Effector memory CD4-positive, alpha-beta T cell (primary cell): Measurements from ENCODE around the gene RPGRIP1L.

ENCODE experiments used
- DNase-seq, 3 donors: peaks; one replicate each; pipeline ENCODE4 v3.0.0-alpha.2; 2020
- H3K27ac ChIP-seq: 2 replicates; pipeline ENCODE4 v1.7.0; 2013; ENCODE audit warnings: mild to moderate bottlenecking, low read length, moderate library complexity; ENCODE audit not compliant: insufficient read depth, poor library complexity, severe bottlenecking
- H3K27me3 ChIP-seq: replicated peaks from 2 replicates; pipeline ENCODE4 v1.7.0; 2013; ENCODE audit warnings: mild to moderate bottlenecking, low read length; ENCODE audit not compliant: insufficient read depth, control insufficient read depth, poor library complexity, severe bottlenecking
- H3K36me3 ChIP-seq: 2 replicates; pipeline ENCODE4 v1.7.0; 2013; ENCODE audit warnings: mild to moderate bottlenecking, low read length, moderate library complexity; ENCODE audit not compliant: control insufficient read depth, insufficient read depth
- H3K4me1 ChIP-seq: 2 replicates; pipeline ENCODE4 v1.7.0; 2013; ENCODE audit warnings: low read length, mild to moderate bottlenecking; ENCODE audit not compliant: control insufficient read depth, insufficient read depth, poor library complexity, severe bottlenecking
- H3K4me3 ChIP-seq: 2 replicates; pipeline ENCODE4 v1.7.0; 2013; ENCODE audit warnings: low read length, low read depth, mild to moderate bottlenecking; ENCODE audit not compliant: insufficient read depth, poor library complexity, severe bottlenecking
- H3K9me3 ChIP-seq: 2 replicates; pipeline ENCODE4 v1.7.0; 2013; ENCODE audit warnings: mild to moderate bottlenecking, low read length, moderate library complexity; ENCODE audit not compliant: control insufficient read depth

The RPGRIP1L gene

DNA sequence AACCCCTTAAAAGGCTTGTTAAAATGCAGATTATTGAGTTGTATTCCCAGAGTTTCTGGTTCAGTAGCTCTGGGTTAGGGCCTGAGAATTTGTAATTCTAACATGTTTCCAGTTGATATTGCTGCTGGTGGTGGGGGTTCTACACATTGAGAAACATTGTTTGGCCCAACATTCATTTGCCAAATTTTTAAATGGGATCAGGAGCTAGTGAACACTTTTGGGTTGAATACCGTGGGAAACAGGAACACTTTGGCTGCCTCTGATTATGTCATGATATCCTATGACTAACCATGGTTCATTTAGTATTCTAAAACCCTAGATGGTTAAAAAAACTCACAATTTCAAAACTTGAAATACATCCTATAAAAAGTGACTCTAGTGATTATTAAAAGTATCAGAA, 89.3 kb downstream of the RPGRIP1L start:
- no peaks in the 10 kb centered on the region for H3K9me3 ChIP-seq
- H3K4me1 ChIP-seq: no peaks in the 10 kb centered on the region
- no peak for DNase-seq
- H3K4me3 ChIP-seq: no peak overlapping the region
- no peak overlapping the region for H3K27ac ChIP-seq
- no peaks in the 10 kb centered on the region for H3K36me3 ChIP-seq
- no peaks in the 10 kb centered on the region for H3K27me3 ChIP-seq

- DNase-seq: no peak
- H3K4me3 ChIP-seq: no peak overlapping the region
- no peaks in the 10 kb centered on the region for H3K4me1 ChIP-seq
- no peak overlapping the region for H3K27ac ChIP-seq
- H3K36me3 ChIP-seq: no peaks in the 10 kb centered on the region
- H3K27me3 ChIP-seq: no peaks in the 10 kb centered on the region
- H3K9me3 ChIP-seq: no peaks in the 10 kb centered on the region
These were observed 91.7 kb downstream of the RPGRIP1L start for GRCh38 chr16:53612003-53612402.

GRCh38 chr16:53611179-53611696, 92.4 kb downstream of the RPGRIP1L start:
- Histone ChIP-seq H3K9me3 (no peaks in the 10 kb centered on the region), H3K27ac (no peak overlapping the region), H3K4me3 (no peak overlapping the region), H3K4me1 (no peaks in the 10 kb centered on the region), H3K27me3 (no peaks in the 10 kb centered on the region), H3K36me3 (no peaks in the 10 kb centered on the region)
- no peak for DNase-seq

- Histone ChIP-seq H3K4me1 (no peaks in the 10 kb centered on the region), H3K36me3 (no peaks in the 10 kb centered on the region), H3K4me3 (no peak overlapping the region), H3K27me3 (no peaks in the 10 kb centered on the region), H3K9me3 (no peaks in the 10 kb centered on the region), H3K27ac (no peak overlapping the region)
- DNase-seq: no peak
These were observed 94.1 kb downstream of the RPGRIP1L start for GRCh38 chr16:53609536-53609935.

DNA sequence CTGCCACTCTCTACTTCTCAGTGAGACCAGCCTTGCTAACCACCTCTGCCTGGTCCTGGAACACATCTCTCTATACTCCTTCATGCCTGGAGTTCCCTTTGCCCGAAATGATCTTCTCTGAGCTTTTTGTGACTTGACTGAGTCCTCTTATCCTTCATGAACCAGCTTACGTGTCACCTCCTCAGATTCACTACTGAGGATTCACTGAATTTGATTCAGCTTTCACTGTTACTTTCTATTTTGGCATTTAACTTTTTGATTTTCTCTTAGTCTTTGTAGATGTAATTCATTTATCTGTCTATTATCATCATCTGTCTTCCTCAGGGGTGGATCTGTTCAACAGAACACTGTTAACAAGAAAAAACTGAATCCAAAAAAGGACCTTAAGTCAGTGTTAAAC, 95.6 kb downstream of the RPGRIP1L start:
- no peaks in the 10 kb centered on the region for H3K9me3 ChIP-seq
- H3K4me3 ChIP-seq: no peak overlapping the region
- H3K27ac ChIP-seq: no peak overlapping the region
- no peak for DNase-seq
- no peaks in the 10 kb centered on the region for H3K36me3 ChIP-seq
- H3K4me1 ChIP-seq: no peaks in the 10 kb centered on the region
- no peaks in the 10 kb centered on the region for H3K27me3 ChIP-seq

DNA sequence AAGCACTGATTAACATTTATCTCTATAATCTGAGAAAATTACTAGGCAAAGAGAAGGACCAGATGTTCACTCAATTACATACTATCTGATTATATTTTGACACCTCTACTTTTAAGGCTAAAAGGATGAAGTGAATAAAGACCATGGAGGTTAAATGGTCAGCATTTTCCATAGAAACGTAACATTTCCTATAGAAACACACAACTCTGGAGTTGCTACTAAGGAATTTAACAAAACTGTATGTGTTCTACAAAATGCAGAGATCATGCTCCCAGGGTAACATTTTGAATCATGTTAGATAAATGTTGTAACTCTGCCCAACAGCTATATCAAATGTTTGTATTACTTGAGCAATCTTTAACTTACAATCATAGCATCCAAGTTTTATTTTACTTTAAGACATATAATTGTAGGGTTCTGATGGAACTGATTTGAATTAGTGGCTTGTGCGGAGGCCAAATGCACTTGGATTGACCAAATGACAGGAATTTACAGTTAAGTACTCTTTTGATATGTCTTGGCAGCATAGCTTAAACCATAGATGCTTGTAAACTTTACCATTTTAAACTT, 97.7 kb downstream of the RPGRIP1L start:
- Histone ChIP-seq H3K27me3 (no peaks in the 10 kb centered on the region), H3K36me3 (no peaks in the 10 kb centered on the region), H3K27ac (no peak overlapping the region), H3K4me3 (no peak overlapping the region), H3K4me1 (no peaks in the 10 kb centered on the region), H3K9me3 (no peaks in the 10 kb centered on the region)
- DNase-seq: no peak

- no peak for DNase-seq
- Histone ChIP-seq H3K27ac (no peak overlapping the region), H3K27me3 (no peaks in the 10 kb centered on the region)
These were observed 98.3 kb downstream of the RPGRIP1L start for GRCh38 chr16:53605356-53605755.

GRCh38 chr16:53601961-53602360, 101.7 kb downstream of the RPGRIP1L start:
- Histone ChIP-seq H3K4me1 (no peaks in the 10 kb centered on the region), H3K27me3 (no peaks in the 10 kb centered on the region), H3K4me3 (no peak overlapping the region), H3K36me3 (no peaks in the 10 kb centered on the region), H3K9me3 (no peaks in the 10 kb centered on the region), H3K27ac (no peak overlapping the region)
- DNase-seq: no peak

More at GRCh38 chr16:53605356-53605755, 98.3 kb downstream of the RPGRIP1L start:
- H3K9me3 ChIP-seq: no peaks in the 10 kb centered on the region
- no peaks in the 10 kb centered on the region for H3K4me1 ChIP-seq
- no peaks in the 10 kb centered on the region for H3K36me3 ChIP-seq
- no peak overlapping the region for H3K4me3 ChIP-seq

DNA sequence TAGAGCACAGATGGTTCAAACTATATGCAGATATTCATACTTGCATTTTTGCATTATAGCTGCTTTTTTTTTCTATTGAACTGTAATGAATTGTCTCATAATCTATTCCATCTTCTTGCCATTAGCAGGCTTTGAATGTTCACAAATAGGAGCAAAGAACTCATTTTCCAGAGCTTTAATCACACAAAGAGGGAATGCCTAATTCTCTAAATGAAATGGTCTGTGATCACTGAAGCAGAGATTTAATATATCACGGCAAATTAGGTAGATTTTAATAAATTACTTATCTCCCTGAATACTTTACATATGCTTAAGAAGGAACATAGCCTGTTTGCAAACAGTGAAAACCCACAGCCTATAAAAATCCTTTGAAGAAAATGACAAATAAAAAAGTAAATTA, 103.0 kb downstream of the RPGRIP1L start:
- no peaks in the 10 kb centered on the region for H3K4me1 ChIP-seq
- H3K9me3 ChIP-seq: no peaks in the 10 kb centered on the region
- no peak overlapping the region for H3K4me3 ChIP-seq
- DNase-seq: no peak
- no peaks in the 10 kb centered on the region for H3K27me3 ChIP-seq
- H3K36me3 ChIP-seq: no peaks in the 10 kb centered on the region
- H3K27ac ChIP-seq: no peak overlapping the region

DNA sequence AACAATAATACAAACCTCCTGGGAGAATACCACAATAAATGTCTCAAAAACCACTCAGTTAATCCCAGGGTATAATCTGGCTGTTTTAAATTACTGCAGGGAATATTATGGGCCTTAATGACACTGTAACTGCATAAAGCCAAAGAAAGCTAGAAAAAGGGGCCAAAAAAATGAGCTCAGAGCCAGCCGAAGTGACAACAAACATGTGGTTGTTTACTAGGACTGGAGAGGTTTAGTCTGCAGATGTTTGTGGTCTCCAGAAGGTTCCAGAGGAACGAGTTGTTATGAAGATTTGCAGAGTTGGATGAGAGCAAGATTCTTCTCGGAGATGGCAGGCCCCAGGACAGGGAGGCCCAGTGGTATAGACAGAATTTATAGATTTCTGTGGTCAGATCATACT, 103.5 kb downstream of the RPGRIP1L start:
- no peak overlapping the region for H3K4me3 ChIP-seq
- no peak overlapping the region for H3K27ac ChIP-seq
- H3K27me3 ChIP-seq: no peaks in the 10 kb centered on the region
- DNase-seq: no peak
- no peaks in the 10 kb centered on the region for H3K36me3 ChIP-seq
- no peaks in the 10 kb centered on the region for H3K4me1 ChIP-seq
- no peaks in the 10 kb centered on the region for H3K9me3 ChIP-seq
